Endodermal cell (in vitro differentiated cells): ENCODE measurements around the gene SIGLEC10. TPM values are rescaled to one million over a fixed set of nuclear protein-coding genes. Genes with fewer than 3 reads are reported as not detected.

Source experiments
- DNase-seq: peaks from one replicate; pipeline ENCODE4 v3.0.0-alpha.2; 2017
- H3K27ac ChIP-seq: 2 replicates; pipeline ENCODE4 v1.5.1; 2013; ENCODE audit warnings: mild to moderate bottlenecking, low read depth, low read length, moderate library complexity
- H3K27me3 ChIP-seq: 2 replicates; pipeline ENCODE4 v1.6.1; 2013; ENCODE audit warnings: mild to moderate bottlenecking, low read length, moderate library complexity; ENCODE audit not compliant: insufficient read depth, control insufficient read depth, poor library complexity, severe bottlenecking
- H3K36me3 ChIP-seq: 2 replicates; pipeline ENCODE4 v1.7.0; 2013; ENCODE audit warnings: mild to moderate bottlenecking, low read length, moderate library complexity; ENCODE audit not compliant: control insufficient read depth, insufficient read depth
- H3K4me1 ChIP-seq: one replicate; pipeline ENCODE4 v1.7.0; 2013; ENCODE audit warnings: low read length; ENCODE audit not compliant: control insufficient read depth, insufficient read depth
- H3K4me3 ChIP-seq: 2 replicates; pipeline ENCODE4 v1.5.1; 2013; ENCODE audit warnings: mild to moderate bottlenecking, low read length, moderate library complexity
- H3K9ac ChIP-seq: 2 replicates; pipeline ENCODE4 v1.6.1; 2013; ENCODE audit warnings: mild to moderate bottlenecking, low read length, moderate library complexity; ENCODE audit not compliant: poor library complexity, severe bottlenecking; ENCODE audit errors: extremely low read depth
- H3K9me3 ChIP-seq: 2 replicates; pipeline ENCODE4 v1.6.1; 2013; ENCODE audit warnings: mild to moderate bottlenecking, low read length, moderate library complexity; ENCODE audit not compliant: control insufficient read depth
- H3K27ac Mint-ChIP-seq: 2 replicates; pipeline ENCODE4 v1.8.0; 2020; ENCODE audit warnings: mixed read lengths
- H3K27me3 Mint-ChIP-seq: 2 replicates; pipeline ENCODE4 v1.8.0; 2021; ENCODE audit warnings: mild to moderate bottlenecking, mixed read lengths; ENCODE audit not compliant: insufficient read depth
- H3K36me3 Mint-ChIP-seq: 2 replicates; pipeline ENCODE4 v1.8.0; 2020; ENCODE audit warnings: low read depth, mixed read lengths
- H3K4me1 Mint-ChIP-seq: 2 replicates; pipeline ENCODE4 v1.8.0; 2020; ENCODE audit warnings: mixed read lengths
- H3K4me3 Mint-ChIP-seq: 2 replicates; pipeline ENCODE4 v1.8.0; 2020; ENCODE audit warnings: mild to moderate bottlenecking, moderate library complexity, mixed read lengths
- H3K9me3 Mint-ChIP-seq: 2 replicates; pipeline ENCODE4 v1.8.0; 2020; ENCODE audit warnings: mild to moderate bottlenecking, mixed read lengths
- CTCF ChIP-seq: fragments of 200-600 bp; sonication (generic); conservative IDR thresholded peaks from 2 replicates; pipeline ENCODE4 v1.5.0; 2021; ENCODE audit warnings: antibody characterized with exemption, mild to moderate bottlenecking
- WGBS, 2 experiments: methylation state at CpG; one replicate each; pipeline versions ENCODE4 v1.1.5 to v1.1.7; 2013; ENCODE audit warnings: missing lambda C conversion rate in 2 of 2, mixed read lengths in 1 of 2; ENCODE audit not compliant: insufficient coverage in 1 of 2, insufficient read length in 1 of 2; 5-methylcytosine and 5-hydroxymethylcytosine counted together
- total RNA-seq, 2 donors: library from RNA; stranded (reverse); fragmentation: NEBNext Ultra II Directional in 1 of 2; extraction: Animal tissue kit (Norgen Biotek cat#: 25700) in 1 of 2; gene quantifications; 2 replicates in 1 of 2; 3 replicates in 1 of 2; pipeline ENCODE4 v1.2.1, GENCODE V29; 2021

The SIGLEC10 gene
- total RNA-seq, 2 donors from 2014 or later, result not detected

GRCh38 chr19:51457351-51458013 lies 40.0 kb upstream of the SIGLEC10 start:
- Mint-ChIP-seq H3K27me3 (peaks cover 16% of the 10 kb centered on the region), H3K9me3 (peaks cover 2% of the 10 kb centered on the region), H3K4me1 (no peaks in the 10 kb centered on the region), H3K4me3 (no peak overlapping the region), H3K36me3 (no peaks in the 10 kb centered on the region), H3K27ac (no peak overlapping the region)
- H3K4me3 ChIP-seq, result no peak overlapping the region
- 86 to 90% methylated on average over 6 to 11 of the region's 11 CpGs for WGBS, 2 experiments
- H3K9ac ChIP-seq, result no peak overlapping the region
- DNase-seq, result no peak
- H3K9me3 ChIP-seq, result no peaks in the 10 kb centered on the region
- no peaks in the 10 kb centered on the region for H3K36me3 ChIP-seq
- H3K4me1 ChIP-seq, result no peaks in the 10 kb centered on the region
- no peak overlapping the region for H3K27ac ChIP-seq
- H3K27me3 ChIP-seq, result peaks cover 6% of the 10 kb centered on the region
- no peak for TF ChIP-seq CTCF

- H3K4me3 Mint-ChIP-seq, result no peak overlapping the region
- H3K27ac ChIP-seq, result no peak overlapping the region
- H3K9me3 Mint-ChIP-seq, result peaks cover 2% of the 10 kb centered on the region
- peaks cover 19% of the 10 kb centered on the region for H3K27me3 Mint-ChIP-seq
- H3K36me3 Mint-ChIP-seq, result no peaks in the 10 kb centered on the region
- no peak overlapping the region for H3K27ac Mint-ChIP-seq
- H3K27me3 ChIP-seq, result peaks cover 6% of the 10 kb centered on the region
- H3K9ac ChIP-seq, result no peak overlapping the region
- no peak for DNase-seq
- no peak for TF ChIP-seq CTCF
- H3K9me3 ChIP-seq, result no peaks in the 10 kb centered on the region
- 82% methylated on average over 11 of the region's 11 CpGs for WGBS, 2 experiments
- H3K4me1 Mint-ChIP-seq, result no peaks in the 10 kb centered on the region
- H3K4me3 ChIP-seq, result no peak overlapping the region
- no peaks in the 10 kb centered on the region for H3K36me3 ChIP-seq
- no peaks in the 10 kb centered on the region for H3K4me1 ChIP-seq
Measured at GRCh38 chr19:51456541-51457290, 39.3 kb upstream of the SIGLEC10 start.

- H3K4me1 ChIP-seq, result no peaks in the 10 kb centered on the region
- Mint-ChIP-seq H3K4me1 (no peaks in the 10 kb centered on the region), H3K27ac (no peak overlapping the region), H3K27me3 (peaks cover 34% of the 10 kb centered on the region), H3K9me3 (peaks cover 10% of the 10 kb centered on the region), H3K4me3 (no peak overlapping the region), H3K36me3 (no peaks in the 10 kb centered on the region)
- H3K27ac ChIP-seq, result no peak overlapping the region
- WGBS, 2 experiments, result 79 to 92% methylated on average over 2 to 5 of the region's 5 CpGs
- no peaks in the 10 kb centered on the region for H3K27me3 ChIP-seq
- DNase-seq, result no peak
- peaks cover 5% of the 10 kb centered on the region for H3K9me3 ChIP-seq
- TF ChIP-seq CTCF, result no peak
- no peak overlapping the region for H3K4me3 ChIP-seq
- H3K9ac ChIP-seq, result no peak overlapping the region
- no peaks in the 10 kb centered on the region for H3K36me3 ChIP-seq
Measured at GRCh38 chr19:51450730-51451307, 33.4 kb upstream of the SIGLEC10 start.
